LHCN-M2 (cell line): Measurements from ENCODE around the gene VEZF1. TPM values are rescaled to one million over a fixed set of nuclear protein-coding genes. Genes with fewer than 3 reads are reported as not detected.

Experiments used
- DNase-seq: peaks from one replicate; pipeline ENCODE4 v3.0.0-alpha.2; 2012; ENCODE audit warnings: low read depth
- polyA plus RNA-seq: library from polyadenylated mRNA; unstranded; fragments of >200 nt; gene quantifications from one replicate; pipeline ENCODE4 v1.2.1, GENCODE V29; 2012; ENCODE audit warnings: missing spikeins
- total RNA-seq: library from RNA; depleted of rRNA; stranded (reverse); fragments of >200 nt; gene quantifications from 2 replicates; pipeline ENCODE4 v1.2.3, GENCODE V29; 2014; rRNA removed

Gene VEZF1, protein sequence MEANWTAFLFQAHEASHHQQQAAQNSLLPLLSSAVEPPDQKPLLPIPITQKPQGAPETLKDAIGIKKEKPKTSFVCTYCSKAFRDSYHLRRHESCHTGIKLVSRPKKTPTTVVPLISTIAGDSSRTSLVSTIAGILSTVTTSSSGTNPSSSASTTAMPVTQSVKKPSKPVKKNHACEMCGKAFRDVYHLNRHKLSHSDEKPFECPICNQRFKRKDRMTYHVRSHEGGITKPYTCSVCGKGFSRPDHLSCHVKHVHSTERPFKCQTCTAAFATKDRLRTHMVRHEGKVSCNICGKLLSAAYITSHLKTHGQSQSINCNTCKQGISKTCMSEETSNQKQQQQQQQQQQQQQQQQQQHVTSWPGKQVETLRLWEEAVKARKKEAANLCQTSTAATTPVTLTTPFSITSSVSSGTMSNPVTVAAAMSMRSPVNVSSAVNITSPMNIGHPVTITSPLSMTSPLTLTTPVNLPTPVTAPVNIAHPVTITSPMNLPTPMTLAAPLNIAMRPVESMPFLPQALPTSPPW
- total RNA-seq = 60.3 and 65.2 TPM in 2 replicates
- 23.7 TPM for polyA plus RNA-seq

DNA sequence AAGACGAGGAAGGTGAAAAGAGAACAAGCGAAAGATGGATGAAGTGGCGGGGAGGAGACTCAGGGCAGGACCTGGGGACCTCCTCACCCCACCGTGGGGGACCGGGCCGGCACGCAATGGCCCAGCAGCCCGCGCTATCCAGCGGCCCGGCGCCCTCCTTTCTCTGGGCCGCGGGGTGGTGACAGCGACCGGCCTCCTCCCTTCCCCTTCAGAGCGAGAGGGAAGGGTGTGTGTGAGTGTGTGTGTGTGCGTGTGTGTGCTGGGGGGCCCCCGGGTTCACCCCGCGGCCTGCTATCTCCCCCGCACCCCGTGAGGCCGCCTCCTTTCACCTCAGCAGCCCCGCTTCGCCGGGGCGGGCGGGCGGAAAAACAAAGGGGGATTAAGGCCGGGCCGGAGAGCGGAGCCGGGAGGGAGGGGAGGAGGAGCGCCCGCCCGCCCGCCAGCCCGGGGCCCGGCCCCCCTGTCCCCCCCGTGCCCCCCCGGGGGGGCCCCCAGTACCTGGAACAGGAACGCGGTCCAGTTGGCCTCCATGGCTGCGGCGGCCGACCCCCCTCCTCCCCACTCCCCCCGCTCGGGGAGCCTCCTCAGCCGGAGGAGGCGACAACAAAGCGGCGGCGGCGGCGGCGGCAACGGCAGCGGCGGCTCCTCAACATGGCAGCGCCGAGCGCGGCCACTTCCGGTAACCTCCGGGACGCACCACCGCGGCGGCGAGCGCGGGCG, at the start of gene VEZF1:
Gene VEZF1, minus strand, starts transcription at position 674 of the 720 bp plus-strand sequence. Its CDS starts 143 bp downstream, at position 531.
- DNase-seq = peak; percentile 70

DNA sequence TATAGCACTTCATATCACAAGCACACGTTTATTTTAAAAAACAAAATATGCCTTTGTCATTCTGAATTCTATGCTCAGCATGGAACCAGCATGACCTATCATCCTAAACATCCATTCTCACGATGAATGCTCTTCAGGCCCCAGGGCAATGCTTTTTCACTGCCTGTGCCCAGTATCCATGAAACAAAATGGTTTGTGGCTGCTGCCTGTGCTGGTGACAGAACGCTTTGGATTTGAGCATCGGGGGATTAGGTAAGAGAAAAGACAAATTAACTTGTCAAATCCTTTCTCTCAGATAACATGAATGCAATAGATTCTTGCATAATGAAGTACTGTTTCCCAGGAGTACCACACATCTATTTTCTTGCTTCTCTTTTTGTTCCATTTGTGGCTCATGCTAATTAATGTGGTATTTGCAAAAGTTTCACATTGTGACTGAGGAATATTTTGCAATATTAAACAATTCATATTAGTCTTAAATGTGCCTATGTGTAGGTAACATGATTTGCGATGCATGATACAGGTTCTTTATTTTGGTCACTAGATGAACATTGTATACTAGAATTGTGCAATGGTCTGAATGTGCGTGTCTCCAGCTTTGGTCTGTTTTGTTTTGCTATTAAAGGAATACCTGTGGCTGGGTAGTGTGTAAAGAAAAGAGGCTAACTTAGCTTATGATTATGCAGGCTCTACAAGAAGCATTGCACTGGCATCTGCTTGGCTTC, 44.8 kb upstream of the VEZF1 start:
- DNase-seq = no peak

DNA sequence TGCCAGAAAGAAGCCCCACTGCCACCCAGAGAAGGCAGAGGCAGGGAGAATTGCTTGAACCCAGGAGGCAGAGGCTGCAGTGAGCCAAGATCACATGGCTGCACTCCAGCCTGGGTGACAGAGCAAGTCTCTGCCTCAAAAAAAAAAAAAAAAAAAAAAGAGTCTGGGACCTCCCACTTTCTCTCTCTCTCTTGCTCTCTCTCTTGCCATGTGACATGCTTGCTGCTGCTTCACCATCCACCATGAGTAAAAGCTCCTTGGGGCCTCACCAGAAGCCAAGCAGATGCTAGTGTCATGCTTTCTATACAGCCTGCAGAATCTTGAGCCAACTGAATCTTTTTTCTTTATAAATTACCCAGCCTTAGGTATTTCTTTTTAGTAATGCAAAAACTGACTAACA, 40.5 kb upstream of the VEZF1 start:
- no peak for DNase-seq

DNA sequence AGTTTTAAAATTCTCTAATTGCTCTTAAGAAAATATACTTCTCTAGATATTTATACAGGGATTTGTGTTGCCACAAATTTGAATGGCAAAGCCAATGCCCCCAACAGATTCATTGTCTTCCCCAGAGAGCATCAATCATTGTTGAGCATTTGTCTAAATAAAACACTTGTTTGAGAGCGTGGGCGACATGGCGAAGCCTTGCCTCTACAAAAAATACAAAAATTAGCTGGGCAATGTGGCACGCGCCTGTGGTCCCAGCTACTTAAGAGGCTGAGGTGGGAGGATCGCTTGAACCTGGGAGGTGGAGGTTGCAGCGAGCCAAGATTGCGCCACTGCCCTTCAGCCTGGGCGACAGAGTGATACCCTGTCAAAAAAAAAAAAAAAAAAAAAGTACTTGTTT, 32.3 kb upstream of the VEZF1 start:
- DNase-seq = no peak

DNA sequence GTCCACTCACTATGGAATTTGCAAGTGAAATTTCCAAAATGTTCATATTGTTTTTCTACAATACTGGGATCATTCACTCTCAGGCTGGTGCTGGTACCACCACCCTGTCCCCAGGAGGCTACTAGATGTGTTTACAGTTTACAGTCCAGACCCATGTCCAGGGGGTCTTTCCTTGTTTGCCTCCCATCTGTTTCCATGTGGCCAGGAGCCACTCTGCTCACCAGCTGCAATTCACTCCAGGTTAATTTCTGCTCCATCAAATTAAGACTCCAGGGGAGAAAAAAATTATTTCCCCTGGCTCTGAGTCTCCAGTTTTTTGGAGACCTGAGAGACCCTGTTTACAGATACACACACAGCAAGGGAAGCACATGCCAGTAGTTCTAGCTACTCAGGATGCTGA, 31.5 kb upstream of the VEZF1 start:
- no peak for DNase-seq

DNA sequence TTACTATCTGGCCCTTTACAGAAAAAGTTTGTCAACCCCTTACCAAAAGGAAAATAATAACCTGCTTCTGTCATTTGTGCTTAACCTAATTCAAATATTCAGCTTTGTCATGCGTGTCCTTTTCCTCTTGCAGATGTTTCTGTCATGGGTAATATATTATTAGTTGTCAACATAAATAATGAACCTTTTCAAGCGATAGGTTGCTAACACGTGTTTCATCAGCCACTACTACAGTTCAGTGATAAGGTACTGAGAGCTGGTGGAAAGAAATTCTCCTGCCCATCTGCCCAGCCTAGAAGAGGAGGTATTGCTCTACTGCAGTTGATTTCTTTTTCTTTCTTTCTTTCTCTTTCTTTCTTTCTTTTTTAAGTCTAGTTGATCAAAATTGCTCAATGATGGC, 31.0 kb upstream of the VEZF1 start:
- DNase-seq = no peak

DNA sequence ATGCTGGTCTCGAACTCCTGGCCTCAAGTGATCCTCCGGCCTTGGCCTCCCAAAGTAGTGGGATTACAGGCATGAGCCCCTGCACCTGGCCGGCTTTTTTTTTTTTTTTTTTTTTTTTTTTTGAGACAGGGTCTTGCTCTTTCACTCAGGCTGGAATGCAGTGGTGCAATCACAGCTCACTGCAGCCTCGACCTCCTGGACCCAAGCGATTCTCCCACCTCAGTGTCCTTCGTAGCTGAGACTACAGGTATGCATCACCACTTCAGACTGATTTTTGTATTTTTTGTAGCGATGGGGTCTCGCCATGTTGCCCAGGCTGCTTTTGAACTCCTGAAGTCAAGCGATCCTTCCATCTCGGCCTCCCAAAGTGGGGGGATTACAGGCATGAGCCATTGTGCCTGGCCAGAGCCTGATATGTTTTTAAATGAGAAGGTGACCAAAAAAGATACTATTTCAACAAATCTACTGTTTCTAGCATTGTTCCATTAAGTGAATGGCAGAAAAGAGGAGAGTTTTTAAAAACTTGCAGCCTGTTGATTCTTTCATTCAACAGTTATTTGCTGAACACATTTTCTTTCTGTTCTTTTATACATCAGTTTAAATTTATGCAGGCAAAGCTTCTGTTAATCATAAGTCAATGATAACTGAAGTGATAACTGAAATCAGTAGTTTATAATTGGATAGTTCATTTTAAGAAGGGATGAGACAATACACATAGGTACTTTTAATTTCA, 22.2 kb upstream of the VEZF1 start:
- no peak for DNase-seq

DNA sequence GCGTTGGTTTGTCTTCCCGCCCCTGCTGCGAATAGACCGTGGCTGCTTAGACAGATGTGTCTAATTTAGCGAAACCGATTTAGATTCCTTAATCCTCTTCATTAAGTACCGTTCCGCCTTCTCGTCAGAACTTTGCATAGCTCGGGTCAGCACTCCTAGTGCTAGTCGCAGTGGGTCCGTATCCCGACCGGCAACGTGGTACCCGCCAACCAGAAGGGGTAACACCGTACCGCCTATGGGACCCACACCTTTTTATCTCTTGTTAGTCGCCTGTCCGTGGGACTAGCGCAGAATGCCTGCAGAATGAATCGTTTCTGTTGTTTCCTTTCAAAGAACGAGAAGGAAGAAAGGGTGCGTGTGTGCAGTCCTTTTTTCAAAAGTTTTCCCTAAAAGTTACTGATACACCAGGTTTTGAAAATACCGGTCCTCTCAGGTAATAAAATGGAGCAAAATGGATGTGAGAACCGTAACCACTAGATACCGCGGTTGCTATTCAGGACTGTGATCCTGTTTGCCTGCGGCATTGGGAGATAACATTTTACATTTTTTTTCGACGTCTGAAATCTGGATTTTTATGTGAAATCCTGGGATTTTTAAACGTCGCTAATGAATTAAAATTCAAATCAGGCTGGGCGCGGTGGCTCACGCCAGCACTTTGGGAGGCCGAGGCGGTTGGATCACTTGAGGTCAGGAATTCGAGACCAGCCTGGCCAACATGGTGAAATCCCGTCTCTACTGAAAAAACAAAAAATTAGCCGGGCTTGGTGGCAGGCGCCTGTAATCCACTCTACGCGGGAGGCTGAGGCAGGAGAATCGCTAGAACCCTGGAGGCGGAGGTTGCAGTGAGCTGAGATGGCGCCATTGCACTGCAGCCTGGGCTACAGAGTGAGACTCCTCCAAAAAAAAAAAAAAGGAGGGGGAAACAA, 20.0 kb upstream of the VEZF1 start:
- no peak for DNase-seq

DNA sequence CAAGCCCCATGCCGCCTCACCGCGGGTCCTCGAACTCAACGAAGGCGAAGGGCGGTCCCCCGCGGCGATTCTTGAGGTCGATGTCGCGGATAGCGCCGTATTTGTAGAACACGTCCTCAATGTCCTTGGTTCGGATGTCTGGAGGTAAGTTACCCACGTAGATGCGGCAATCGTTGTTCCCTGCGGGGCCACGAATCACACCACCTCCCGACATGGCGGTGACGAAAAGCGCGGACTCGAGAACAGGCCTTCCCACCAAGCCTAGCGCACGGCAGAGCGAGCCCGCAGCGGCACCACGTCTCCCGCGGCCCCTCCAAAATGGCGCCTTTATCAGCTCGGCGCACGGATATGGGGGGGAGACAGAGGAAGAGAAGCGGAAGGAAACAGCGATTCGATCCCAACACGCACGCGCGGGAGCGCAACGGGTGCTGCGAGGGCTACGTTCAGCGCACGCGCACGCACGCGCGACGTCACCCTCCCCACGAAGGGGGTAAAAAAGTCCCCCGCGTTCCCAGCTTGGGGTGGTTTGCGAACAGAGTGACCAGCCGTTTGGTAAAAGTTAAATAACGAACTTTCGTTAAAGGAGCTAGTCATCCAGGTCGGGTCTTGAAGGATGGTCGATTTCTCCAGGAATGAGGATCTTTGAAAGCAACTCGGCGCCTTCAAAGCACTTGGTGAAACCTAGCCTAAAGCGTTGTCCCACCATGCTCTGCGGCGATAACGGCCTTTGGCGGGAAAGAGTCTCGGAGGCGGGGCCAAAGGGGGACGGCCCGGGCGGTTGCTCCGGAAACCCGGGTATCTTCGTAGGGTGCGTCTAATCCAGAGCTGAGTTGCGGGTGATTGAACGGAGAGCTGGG, 19.1 kb upstream of the VEZF1 start, which contains the start of gene SRSF1:
Gene SRSF1, minus strand, starts transcription at position 323 of the 857 bp plus-strand sequence. Its CDS starts 109 bp downstream, at position 214.
- DNase-seq = peak; percentile 98

DNA sequence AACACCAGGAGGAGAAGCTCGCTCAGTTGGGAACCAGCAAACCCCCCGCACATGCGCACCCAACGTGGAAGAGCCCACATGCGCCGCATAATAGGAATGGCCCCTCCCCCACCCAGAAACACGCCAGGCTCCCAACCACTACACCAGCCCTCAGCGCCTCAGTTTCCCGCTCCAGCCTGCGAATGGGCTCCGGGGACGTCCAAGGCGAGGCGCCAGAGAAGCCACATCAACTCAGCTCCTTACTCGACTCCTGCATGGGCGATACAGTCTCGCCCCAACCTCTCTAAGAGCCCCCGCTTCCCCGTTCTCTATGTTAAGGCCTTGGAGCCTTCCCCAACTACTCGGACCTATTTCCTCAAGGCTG, 18.5 kb upstream of the VEZF1 start:
- DNase-seq = peak; percentile 77

DNA sequence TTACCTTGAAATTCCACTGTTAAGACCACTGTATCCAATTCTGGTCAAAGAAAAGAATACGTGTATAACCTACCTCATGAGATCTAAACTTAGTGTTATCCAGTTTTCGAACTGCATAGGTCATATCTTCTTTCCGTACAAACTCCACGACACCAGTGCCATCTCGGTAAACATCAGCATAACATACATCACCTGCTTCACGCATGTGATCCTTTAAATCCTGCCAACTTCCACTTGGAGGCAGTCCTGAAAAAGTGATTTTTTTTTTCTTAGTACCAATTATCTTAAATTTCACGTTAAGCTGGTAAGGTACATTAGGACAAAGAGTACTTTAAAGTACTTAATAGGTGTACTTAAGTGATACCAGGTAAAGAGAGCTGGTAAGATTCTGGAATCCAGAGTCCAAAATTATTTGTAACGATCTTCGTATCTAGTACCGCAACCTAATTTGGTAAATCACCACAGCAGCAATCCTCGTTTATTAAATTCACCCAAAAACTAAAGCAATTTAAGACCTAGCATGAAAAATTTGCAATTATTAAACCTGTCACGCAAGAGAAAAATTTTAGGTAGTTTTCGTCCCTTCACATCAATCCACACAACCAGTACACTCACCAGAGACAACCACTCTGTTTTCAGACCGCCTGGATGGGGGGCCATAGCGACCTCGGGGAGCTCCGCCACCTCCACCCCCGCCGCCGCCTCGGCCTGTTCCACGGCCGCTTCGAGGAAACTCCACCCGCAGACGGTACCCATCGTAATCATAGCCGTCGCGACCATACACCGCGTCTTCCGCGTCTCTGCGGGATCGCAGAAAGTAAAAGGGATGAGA, 17.9 kb upstream of the VEZF1 start:
- DNase-seq = no peak

DNA sequence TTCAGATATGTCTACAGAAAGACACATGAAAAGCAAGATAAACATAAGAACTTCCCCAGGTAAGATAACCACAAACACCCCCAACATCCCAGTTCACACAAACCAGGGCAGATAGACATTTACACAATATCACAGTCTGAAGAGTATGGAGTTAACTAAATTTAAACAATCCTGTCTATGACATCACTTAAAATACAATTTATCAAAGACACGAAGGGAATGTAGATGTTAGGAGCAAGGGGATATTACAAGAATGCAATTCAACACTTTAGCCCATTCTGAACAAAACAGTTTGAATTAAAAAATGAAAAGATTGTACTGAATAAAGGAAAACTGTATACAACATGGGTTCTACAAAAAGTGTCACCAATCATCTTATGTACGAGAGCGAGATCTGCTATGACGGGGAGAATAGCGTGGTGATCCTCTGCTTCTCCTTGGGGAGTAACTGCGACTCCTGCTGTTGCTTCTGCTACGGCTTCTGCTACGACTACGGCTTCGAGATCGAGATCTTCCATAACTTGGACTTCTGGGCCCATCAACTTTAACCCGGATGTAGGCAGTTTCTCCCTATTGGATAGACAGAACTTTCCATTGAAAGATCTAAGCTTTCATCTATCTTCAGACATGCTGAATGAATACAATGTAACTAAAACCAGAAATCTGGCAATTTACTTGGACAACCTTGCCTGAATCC, 17.1 kb upstream of the VEZF1 start:
- DNase-seq = no peak

DNA sequence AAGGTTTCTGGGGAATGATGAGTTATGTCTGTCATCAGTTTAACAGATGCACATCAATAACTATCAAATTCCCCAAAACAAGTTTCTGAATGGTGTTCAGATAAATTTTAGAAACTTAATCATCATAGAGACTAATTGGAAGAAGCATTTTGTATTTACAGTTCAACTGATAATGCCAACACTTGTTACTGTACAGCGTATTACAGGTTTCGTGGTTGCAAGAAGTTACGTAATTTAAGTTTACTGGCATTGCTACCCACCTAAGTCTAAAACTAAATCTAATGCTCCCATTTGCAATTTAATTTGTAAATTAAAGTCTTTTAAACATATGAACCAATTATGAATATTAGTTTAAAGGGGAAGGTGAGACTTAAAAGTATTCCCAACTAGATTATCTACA, 16.0 kb upstream of the VEZF1 start:
- no peak for DNase-seq

DNA sequence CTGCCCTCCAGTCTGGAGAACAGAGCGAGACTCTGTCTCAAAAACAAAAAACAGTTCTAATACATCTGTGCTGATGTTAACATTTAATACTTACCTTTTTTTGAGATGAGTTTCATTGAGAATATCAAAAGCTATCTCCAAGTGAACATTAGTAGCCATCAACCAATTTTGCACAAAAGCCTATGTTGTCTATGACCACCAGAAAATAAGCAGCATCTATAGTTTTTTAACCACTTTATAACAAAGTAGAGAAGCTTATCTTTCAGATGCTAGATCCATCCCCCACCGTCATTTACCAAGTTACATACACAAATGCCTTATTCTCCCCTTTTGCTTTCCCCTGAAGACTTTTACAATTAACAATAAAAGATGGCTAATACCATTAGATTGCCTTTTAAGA, 14.9 kb upstream of the VEZF1 start:
- DNase-seq = no peak

DNA sequence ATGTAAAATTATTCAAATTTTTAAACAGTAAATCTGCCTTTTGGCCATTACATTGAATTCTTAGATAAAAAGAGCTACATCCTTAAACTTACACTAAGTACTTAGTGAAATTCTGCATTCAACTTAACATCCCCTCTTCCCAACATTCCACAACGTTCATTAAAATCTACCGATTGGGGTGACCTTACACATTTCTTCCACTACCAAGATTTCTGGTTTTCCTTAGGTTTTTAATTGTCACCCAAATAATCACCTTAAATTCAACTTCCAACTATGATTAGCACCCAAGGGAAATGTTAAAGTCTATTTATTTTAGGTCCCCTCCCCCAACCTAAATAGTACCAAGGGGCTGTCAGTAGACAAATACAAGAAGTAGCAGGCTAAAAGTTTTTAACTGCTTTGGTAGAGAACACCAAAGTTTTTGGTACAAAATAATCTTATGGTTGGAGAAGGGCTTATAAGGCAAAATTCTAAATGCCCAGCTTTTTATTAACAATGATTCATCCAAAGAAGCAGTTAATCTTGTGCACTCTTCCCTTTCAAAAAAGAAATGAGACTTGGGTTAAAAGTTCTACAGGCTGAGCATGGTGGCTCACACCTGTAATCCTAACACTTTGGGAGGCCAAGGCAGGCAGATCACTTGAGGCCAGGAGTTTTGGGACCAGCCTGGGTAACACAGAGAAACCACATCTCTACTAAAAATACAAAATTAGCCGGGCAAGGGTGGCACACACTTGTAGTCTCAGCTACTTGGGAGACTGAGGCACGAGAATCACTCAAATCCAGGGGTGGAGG, 14.3 kb upstream of the VEZF1 start:
- no peak for DNase-seq

DNA sequence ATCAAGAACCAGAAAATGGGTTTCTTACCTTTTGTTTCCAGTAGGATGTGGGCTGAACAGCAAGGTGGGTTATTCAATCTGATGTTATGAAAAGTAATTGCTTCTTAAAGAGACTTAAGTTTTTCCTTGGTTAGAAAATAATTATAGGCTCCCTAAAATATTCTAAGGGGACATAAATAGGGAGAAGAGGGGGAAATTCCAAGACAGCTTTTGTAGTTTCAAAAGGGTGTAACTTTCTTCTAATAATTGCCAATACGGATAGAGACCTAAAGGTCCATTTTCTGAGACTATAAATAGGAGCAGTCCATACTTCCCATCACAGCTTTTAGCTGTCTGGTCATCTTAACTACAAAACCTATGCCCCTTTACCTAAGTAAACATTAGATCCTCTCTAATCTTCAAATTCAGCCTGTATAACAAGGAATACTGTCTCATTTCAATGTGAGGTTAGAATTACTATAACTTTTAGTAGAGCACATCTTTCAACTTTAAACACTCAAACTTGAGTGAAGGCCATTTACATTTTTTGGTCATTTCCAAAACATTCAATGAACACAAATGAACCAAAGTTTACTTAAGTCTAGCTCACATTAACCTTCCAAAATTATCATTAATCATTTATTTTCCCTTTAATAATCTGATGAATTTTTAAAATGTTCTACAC, 13.5 kb upstream of the VEZF1 start:
- no peak for DNase-seq
